ENCODE measurements around the gene NCKAP5.

Gene NCKAP5

DNA sequence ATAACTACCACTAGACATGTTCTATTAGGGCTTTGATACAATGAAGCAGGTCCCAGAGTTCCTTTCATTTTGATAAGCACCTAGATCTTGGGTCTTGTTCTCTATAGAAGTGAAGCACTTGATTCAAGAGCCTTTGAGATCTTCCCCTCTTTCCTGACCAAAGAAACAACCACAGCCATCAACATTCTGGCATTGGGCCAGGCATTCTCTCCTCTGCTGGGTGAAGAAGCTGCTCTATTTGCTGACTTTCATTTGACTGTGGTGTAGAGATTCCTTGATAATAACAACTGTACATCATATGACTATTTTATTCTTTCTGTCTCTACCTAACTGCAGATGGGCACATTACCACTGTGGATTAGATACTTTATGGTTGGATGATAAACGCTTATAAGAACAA lies 801.7 kb downstream of the NCKAP5 start:
- no peak for DNase-seq

GRCh38 chr2:132761437-132761836 lies 806.8 kb downstream of the NCKAP5 start:
- no peak for DNase-seq

DNA sequence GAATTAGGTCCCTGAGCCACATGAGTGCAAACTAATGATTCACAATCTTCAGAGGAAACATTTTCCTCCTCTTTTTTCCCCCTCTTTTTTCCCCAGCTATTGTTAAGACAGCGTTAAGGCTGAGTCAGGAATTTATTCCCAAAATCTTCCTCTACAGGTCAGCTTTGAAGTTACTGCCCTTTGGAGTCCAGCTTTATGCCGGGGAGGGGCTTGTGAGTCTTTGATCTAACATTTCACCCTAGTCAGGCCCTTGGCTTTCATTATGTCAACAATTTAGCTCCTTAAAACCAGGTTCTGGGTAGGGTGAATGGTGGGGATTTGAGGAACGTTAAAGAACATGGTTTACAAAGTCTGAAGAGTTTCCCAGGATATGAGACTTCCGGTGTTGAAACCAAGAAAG lies 807.3 kb downstream of the NCKAP5 start:
- no peak for DNase-seq

DNA sequence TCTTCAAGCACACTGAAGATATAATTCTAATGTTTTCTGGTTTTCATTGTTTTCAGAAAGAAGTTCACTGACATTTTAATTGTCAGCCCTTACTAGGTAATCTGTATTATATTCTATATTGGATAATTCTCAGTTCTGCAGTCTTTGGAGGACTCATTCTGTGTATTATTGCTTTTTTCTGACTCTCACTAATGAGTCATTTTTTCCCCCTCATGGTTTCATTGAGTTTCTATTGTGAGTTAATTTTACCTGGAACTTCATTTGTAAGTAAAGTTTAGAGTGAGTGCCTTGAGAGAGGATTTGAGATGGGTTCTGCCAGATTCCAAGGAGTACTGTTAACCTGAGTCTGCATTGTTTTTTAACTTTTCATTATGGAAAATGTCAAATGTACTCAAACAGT lies 807.9 kb downstream of the NCKAP5 start:
- DNase-seq, result no peak

- no peak for DNase-seq
These were observed 809.3 kb downstream of the NCKAP5 start for GRCh38 chr2:132758995-132759394.

- DNase-seq, result no peak
These were observed 810.6 kb downstream of the NCKAP5 start for GRCh38 chr2:132757676-132758075.

DNA sequence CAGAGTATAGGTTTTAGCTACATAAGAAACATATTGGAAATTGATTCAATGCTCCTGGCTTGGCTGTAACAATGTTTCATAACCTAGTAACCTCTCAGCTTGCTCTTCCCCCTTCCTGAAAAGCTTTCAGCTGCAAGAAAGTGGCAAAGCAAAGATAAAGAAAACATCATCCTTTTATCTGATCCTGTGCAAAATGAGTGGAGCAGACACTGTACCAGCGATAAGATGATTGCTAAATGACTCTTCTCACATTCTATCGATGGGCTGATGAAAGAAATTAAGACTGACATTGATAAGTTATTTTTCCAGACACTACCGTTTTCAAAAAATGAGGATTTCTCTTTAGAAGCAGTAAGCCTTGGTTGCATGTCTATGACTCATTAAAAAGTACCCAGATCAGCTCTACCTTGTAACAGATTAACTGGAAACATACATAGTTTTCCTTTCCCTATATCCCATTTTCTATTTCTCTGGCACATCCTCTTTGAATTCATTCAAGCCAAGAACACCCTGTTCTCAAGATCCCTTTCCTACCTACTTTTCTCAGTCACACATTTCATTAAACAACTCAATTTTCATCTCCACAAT lies 811.2 kb downstream of the NCKAP5 start:
- no peak for DNase-seq

- DNase-seq, result no peak
These were observed 813.3 kb downstream of the NCKAP5 start for GRCh38 chr2:132754867-132755472.

DNA sequence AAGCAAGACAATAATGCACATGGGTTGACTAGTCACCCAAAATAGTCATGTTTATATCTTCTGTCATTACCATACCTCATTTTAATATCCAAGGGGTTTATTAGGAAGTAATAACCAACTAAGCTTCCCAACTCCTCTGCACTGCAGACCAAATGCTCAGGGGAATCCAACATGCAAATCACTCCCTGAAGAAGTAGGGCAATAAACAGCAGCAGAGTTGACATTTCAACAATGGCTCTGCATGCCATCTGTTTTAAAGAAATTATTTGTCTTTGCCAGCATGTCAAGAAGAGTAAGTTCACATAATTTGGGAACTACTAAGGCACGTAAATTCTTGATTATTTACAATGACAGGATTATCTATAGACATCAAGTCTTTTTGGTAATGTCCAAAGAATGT lies 813.9 kb downstream of the NCKAP5 start:
- DNase-seq, result no peak

GRCh38 chr2:132752421-132753206 lies 815.6 kb downstream of the NCKAP5 start:
- DNase-seq, result no peak

DNA sequence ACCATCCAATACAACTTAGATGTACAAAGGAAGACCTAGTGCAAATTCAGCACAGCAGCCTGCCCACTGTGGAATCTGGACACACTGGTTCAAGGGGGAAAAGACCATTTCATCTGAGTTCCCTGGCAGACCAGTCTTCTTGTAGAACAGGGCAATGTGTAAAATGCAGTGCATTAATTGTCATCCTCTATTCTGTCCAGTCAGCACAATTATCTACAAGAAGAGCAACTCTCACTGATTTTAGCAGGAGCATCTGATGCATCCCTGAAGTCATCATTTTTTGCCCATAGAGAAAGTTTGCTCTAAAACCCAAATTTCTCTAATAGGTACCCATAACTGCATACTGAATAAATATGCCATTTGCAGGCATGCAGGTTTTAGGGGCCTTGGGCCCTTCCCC lies 816.4 kb downstream of the NCKAP5 start:
- no peak for DNase-seq

- DNase-seq, result no peak
These were observed 817.7 kb downstream of the NCKAP5 start for GRCh38 chr2:132750606-132751005.

- DNase-seq, result no peak
These were observed 821.2 kb downstream of the NCKAP5 start for GRCh38 chr2:132747046-132747445.

GRCh38 chr2:132741754-132742153 lies 826.5 kb downstream of the NCKAP5 start:
- DNase-seq, result no peak

GRCh38 chr2:132740081-132740720 lies 828.1 kb downstream of the NCKAP5 start:
- no peak for DNase-seq

DNA sequence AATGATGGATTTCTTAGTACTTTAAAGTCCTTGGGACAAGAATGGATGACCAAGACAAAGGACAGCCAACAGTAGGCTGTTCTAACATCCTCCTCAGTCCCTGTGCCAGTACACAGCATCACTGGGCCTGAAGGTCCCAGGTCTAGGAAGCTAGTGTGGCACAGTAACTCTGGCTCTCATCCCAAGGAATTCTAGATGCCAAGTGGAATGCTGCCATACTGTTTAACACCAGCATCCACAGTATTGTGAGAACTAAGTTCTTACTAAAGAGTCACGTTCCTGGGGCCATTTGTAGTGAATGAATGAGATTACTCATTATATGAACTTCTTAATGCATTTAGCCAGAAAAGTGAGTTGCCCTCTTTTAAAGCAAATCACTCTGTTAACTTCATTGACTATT lies 830.0 kb downstream of the NCKAP5 start:
- DNase-seq, result no peak

DNA sequence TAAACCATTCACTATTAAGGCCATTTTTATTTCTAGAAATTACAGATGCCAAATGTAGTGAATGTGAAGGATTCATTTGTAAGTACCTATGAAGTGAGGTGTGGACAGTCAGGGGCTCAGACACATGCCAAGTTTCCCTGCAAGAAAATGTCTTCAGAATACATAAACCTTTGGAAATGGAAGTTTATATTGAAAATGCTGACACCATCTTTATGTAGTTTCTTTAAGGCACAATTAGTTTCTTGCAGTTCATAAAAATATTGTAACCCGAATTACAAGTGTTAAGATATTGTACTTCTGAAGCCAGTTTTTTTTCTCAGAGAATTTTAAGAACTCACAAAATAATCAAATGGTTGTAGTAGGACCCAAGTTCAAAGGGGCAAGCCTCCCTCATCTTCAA lies 832.2 kb downstream of the NCKAP5 start:
- DNase-seq, result no peak

DNA sequence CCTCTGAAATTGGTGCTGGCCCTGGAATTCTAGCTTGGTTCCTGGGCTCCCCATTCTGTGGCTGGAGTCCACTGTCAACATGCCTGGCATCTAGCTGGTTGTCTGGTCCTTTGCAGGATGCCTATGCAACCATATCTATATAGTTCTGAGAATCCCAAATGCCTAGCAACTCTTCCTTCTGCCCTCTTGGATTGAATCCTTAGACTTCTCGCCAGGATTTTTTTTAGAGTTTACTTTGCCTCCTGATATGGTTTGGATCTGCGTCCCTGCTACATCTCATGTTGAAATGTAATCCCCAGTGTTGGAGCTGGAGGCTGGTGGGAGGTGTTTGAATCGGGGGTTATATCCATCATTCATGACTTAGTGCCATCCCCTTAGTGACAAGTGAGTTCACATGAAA lies 833.3 kb downstream of the NCKAP5 start:
- no peak for DNase-seq

GRCh38 chr2:132733094-132733493 lies 835.2 kb downstream of the NCKAP5 start:
- peak; percentile 52 for DNase-seq

DNA sequence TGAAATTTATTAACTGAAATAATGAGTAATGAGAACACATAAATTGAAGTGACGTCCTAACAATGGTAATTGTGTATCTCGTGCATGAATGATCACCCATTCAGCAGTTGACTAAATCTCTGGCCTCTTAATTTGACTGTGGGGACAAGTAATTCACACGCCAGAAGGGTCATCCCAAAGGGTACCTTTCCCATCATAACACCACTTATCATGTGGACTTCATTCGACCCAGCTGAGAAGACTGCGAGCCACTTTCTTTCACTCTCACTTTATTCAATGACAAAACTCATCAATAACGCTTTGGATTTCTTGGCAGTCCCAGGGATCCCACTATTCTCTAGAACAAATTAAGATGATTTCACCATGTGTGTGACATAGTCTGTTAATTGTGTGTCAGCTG lies 835.6 kb downstream of the NCKAP5 start:
- no peak for DNase-seq

GRCh38 chr2:132731441-132731840 lies 836.8 kb downstream of the NCKAP5 start:
- DNase-seq, result no peak

GRCh38 chr2:132730611-132731010 lies 837.7 kb downstream of the NCKAP5 start:
- no peak for DNase-seq

DNA sequence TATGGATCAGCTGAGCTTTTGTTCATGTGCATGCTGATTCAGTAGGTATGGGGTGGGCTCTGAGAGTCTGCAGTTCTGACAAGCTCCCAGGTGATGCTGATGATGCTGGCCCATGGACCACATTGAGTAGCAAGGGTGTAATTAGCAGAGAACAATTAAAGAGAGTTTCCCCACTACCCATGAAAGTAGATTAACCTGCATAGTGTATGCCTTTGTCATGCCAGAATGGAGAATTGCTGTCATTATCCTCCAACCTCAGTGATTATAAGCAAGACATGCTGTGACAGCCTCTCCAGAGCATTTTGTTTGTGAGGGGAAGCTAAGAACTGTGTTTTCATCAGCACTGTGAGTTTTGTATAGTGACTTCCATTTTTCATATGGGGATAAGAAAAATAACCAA lies 838.7 kb downstream of the NCKAP5 start:
- DNase-seq, result no peak

DNA sequence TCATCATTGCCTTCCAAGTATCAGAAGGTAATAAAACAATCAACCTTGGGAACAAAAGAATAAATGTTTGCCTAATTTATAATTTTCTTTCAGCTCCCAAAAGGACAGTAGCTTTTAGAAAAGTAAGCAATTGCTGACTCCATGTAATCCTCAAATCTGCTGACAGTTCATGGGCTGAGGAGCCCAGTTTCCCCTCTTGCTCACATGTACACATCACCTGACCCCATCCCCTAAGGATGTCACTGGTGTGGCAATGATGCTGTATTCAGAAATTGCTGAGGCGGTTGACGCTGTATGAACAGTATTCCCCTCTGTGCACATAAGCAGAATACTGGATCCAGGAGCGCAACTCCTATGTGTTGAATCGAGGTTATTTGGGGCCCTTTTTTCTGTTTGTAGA lies 842.1 kb downstream of the NCKAP5 start:
- no peak for DNase-seq

Data from NCI-H82 (cell line).